ENCODE measurements around the gene RAPGEF4. TPM values are rescaled to one million over a fixed set of nuclear protein-coding genes. Genes with fewer than 3 reads are reported as not detected.

Gene RAPGEF4
- total RNA-seq (2022; extraction: Qiagen RNA extraction): 0.07 to 0.31 TPM (median 0.21 TPM) in 5 replicates

DNA sequence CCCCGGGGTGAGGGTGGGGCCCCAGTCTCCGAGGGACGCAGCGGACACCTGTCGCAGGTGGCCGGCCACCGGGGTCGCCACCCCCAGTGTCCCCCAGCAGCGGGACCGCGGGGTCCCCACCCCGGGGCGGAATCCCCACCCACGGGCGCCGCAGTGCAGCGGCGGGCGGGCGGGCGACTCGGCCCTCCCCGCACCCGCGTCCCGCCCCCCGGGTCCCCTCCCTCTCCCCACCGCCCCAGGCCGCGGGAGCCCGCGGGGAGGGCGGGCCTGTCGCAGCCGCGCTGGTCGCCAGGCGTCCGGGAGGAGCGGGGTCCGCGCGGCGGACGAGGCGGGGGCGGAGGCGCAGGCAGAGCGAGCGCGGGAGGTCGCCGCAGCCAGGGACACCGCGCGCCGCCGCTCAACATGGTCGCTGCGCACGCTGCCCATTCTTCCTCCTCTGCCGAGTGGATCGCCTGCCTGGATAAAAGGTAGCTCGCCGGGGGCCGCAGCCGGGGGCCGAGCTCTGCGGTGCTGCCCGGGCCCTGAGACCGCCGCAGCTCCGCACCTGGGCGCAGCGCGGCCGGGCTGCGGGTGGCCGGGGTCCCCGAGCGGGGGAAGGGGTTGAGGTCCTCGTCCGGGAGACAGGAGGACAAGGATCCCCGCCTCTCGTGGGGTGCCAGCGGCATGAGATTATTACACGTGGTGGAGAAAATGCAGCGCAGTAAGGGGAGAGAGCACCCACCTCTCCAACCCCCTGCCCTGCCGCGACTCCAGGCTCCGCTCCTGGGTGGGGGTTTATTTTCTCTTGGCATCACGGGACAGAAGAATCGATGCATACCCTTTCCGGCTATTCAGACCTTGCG, at the start of gene RAPGEF4:
Gene RAPGEF4, plus strand, starts transcription at position 264 of the 842 bp plus-strand sequence. Its CDS starts 139 bp downstream, at position 403.

DNA sequence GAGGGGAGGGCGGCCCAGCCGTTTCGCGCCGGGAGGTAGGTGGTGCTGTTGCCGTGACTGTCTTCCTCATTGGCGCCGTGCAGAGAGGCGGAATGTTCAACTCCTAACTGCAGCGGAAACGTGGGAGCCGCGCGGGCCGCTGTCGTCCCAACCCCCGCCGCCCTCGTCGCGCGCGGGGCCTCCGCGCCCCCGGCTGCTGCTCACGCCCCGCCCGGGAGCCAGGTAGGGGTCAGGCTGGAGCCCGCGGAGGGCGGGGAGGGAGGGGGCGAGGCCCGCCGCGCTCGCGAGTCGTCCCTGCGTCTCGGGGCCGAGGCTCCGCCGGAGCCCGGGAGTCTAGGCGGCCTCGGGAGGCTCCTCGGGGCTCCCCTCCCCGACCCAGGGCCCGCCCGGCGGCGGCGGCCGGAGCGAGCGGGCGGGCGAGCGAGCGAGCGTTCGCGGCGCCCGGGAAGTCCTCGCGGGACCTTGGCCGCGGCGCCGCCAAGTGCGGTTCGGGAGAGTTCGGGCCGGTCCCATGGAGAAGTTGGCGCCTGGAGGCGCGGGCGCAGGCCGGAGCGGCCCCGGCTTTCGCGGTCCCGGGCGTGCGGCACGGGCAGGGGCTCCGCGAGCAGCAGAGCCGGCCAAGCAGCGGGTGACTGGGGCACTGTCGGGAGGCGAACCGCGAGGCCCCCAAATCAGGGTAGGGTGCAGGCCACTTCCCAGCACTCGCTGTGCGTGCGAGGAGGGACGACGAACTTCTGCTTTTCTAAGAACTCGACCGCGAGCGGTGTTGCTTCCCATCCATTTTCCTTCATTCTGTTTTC, 340.3 kb downstream of the RAPGEF4 start, which contains the start of gene MAP3K20:
Gene MAP3K20, plus strand, starts transcription at position 66 of the 800 bp plus-strand sequence. CDS start 15,186 bp downstream, outside the sequence.

Other genes with a start within 250 kb of the RAPGEF4 start
- 2.2 to 4.4 TPM (median 3.6 TPM) in 5 replicates for gene PDK1, start 179.8 kb upstream of the RAPGEF4 start, total RNA-seq (2022; extraction: Qiagen RNA extraction)